DND-41 (cell line): Measurements from ENCODE around the gene GABRG3.

ENCODE experiments used
- EZH2 ChIP-seq: IDR thresholded peaks from 3 replicates; pipeline ENCODE4 v1.6.1; 2012; ENCODE audit warnings: borderline replicate concordance, low read depth, mild to moderate bottlenecking, moderate library complexity, low read length, inconsistent platforms; ENCODE audit not compliant: severe bottlenecking
- TF ChIP-seq, protein P1 (sequence below): IDR thresholded peaks from 2 replicates; pipeline ENCODE4 v1.5.1; 2012; ENCODE audit warnings: borderline replicate concordance, low read length, moderate library complexity, mild to moderate bottlenecking; ENCODE audit not compliant: poor library complexity, severe bottlenecking; ENCODE audit errors: extremely low read depth

- TF ChIP-seq, protein P1, sequence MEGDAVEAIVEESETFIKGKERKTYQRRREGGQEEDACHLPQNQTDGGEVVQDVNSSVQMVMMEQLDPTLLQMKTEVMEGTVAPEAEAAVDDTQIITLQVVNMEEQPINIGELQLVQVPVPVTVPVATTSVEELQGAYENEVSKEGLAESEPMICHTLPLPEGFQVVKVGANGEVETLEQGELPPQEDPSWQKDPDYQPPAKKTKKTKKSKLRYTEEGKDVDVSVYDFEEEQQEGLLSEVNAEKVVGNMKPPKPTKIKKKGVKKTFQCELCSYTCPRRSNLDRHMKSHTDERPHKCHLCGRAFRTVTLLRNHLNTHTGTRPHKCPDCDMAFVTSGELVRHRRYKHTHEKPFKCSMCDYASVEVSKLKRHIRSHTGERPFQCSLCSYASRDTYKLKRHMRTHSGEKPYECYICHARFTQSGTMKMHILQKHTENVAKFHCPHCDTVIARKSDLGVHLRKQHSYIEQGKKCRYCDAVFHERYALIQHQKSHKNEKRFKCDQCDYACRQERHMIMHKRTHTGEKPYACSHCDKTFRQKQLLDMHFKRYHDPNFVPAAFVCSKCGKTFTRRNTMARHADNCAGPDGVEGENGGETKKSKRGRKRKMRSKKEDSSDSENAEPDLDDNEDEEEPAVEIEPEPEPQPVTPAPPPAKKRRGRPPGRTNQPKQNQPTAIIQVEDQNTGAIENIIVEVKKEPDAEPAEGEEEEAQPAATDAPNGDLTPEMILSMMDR: no peak
- TF ChIP-seq EZH2: no peak
These were observed 528.2 kb downstream of the GABRG3 start for GRCh38 chr15:27499191-27499590.
